Retinal pigment epithelial cell (primary cell): Measurements from ENCODE around the gene ITGA3.

ENCODE experiments used
- DNase-seq: peaks from one replicate; pipeline ENCODE4 v3.0.0-alpha.2; 2010; ENCODE audit warnings: low read depth
- H3K4me3 ChIP-seq: 2 replicates; pipeline ENCODE4 v1.5.1; 2011; ENCODE audit warnings: mild to moderate bottlenecking, low read length, control low read depth, moderate library complexity
- TF ChIP-seq, protein P1 (sequence below): conservative IDR thresholded peaks from 2 replicates; pipeline ENCODE4 v1.5.1; 2011; ENCODE audit warnings: low read depth, low read length, control low read depth, inconsistent platforms

ITGA3 gene

GRCh38 chr17:50026837-50027171 lies 29.1 kb upstream of the ITGA3 start:
- H3K4me3 ChIP-seq: peak overlapping the region; percentile 43
- DNase-seq: peak; percentile 51
- TF ChIP-seq, protein P1, sequence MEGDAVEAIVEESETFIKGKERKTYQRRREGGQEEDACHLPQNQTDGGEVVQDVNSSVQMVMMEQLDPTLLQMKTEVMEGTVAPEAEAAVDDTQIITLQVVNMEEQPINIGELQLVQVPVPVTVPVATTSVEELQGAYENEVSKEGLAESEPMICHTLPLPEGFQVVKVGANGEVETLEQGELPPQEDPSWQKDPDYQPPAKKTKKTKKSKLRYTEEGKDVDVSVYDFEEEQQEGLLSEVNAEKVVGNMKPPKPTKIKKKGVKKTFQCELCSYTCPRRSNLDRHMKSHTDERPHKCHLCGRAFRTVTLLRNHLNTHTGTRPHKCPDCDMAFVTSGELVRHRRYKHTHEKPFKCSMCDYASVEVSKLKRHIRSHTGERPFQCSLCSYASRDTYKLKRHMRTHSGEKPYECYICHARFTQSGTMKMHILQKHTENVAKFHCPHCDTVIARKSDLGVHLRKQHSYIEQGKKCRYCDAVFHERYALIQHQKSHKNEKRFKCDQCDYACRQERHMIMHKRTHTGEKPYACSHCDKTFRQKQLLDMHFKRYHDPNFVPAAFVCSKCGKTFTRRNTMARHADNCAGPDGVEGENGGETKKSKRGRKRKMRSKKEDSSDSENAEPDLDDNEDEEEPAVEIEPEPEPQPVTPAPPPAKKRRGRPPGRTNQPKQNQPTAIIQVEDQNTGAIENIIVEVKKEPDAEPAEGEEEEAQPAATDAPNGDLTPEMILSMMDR: peak; percentile 93

- peak; percentile 91 for DNase-seq
- H3K4me3 ChIP-seq: peak overlapping the region; percentile 43
- TF ChIP-seq, protein P1: peak; percentile 12
Observed at GRCh38 chr17:50027172-50027880, 28.6 kb upstream of the ITGA3 start.

- peak; percentile 95 for DNase-seq
- H3K4me3 ChIP-seq: peak overlapping the region; percentile 21
Observed at GRCh38 chr17:50027881-50028735, 27.8 kb upstream of the ITGA3 start.

DNA sequence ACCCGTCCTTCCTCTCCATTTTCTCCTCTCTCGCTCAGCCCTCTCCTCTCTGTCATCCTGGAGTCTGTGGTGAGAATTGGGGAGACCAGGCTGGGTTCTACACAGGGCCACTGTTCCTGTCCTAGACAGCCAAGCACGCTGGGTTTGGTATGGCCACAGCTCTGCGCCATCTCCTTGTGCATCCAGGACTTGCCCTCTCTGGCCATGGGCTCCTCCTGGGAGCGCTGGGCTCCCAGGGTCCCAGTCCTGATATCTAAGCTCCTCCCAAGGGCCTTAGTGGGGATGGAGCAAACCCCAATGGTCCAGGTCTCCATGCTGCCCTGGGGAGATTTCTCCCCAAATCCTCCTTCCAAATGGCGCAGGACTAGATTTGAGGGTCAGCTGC lies 27.2 kb upstream of the ITGA3 start:
- no peak overlapping the region for H3K4me3 ChIP-seq
- no peak for DNase-seq
- TF ChIP-seq, protein P1: no peak

More at GRCh38 chr17:50027881-50028735, 27.8 kb upstream of the ITGA3 start:
- TF ChIP-seq, protein P1: no peak

DNA sequence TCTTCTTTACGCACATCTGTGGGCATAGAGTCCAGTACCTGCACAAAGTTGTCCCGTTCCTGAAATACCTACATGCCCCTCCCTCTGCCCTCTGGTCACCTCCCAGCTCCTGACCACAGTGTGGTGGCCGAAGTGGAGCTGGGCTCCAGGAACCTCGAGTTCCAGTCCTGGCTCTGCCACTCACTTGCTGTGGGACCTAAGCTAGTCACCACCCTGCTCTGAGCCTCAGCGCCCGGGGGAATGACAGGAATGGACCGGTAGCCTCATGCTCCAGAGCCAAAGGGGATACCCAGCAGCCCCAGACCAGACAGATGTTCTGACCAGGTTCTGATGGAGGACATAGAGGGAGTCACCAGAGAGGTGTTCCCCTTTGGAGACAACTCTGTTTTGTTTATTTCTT lies 26.7 kb upstream of the ITGA3 start:
- TF ChIP-seq, protein P1: no peak
- H3K4me3 ChIP-seq: no peak overlapping the region
- no peak for DNase-seq

DNA sequence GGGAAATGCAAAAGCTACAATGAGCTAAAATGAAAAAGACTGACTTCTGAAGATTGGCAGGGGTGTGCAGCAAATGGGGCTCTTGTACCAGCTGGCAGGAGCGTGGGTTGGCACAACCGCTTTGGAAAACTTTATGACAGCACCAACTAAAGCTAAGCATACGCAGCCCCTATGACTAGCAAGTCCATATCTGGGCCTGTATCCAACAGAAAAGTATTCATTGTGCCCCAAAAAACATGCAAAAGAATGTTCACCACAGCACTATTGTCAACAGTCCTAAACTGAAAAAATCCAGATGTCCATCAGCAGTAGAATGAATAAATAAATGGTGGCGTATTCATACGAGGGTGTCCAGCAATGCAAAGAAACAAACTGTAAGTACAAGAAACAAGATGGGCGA lies 22.6 kb upstream of the ITGA3 start:
- DNase-seq: no peak
- TF ChIP-seq, protein P1: no peak
- no peak overlapping the region for H3K4me3 ChIP-seq
